Putamen (tissue), 1 donor: ENCODE measurements around the gene MAP7D3.

Source experiments
- DNase-seq: peaks from one replicate; pipeline ENCODE4 v3.0.0-alpha.2; 2016; ENCODE audit warnings: low spot score

The MAP7D3 gene

DNA sequence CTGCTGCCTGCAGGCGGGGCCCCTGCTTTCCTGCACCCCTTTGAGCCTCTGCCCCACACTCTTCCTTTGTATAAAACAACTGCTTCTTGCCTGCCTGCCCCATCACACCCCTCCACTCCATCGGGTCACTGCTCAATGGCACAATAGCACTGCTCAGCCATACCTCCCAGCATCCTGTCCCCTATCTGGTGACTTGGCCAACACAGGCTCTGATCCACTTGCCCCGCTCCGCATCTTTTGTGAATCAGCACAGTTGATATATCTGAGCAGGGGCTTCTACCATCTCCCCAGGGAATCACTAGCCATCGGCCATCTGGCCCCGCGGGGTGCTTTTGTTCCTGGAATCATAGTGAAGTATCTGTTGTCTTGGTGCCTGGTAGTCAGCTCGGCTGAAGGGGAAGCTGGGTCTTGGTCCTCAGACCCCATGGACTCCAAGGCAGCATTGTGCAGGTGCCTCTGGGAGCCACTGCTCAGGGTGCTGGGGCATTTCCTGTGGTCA is 45.3 kb downstream of the MAP7D3 start:
- no peak for DNase-seq

DNA sequence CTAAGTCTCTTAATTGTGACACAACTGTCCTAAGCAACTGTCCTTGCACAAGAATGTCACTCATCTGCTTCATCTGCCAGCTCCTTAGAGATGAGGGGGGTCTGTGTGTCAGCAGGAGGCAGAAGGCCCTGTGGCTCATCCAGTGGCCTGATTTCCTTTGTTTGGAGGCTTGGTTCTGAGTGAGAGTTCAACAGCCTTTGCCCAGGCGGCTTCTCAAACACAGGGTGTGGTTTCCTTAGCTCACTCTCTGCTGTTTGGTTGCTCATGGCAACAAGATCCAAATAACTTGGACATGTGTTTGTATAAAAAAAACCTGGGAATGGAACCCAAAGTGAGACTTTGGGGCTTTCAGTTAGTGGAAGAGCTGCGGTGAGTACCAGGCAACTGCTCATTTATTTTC is 46.6 kb downstream of the MAP7D3 start:
- no peak for DNase-seq

DNA sequence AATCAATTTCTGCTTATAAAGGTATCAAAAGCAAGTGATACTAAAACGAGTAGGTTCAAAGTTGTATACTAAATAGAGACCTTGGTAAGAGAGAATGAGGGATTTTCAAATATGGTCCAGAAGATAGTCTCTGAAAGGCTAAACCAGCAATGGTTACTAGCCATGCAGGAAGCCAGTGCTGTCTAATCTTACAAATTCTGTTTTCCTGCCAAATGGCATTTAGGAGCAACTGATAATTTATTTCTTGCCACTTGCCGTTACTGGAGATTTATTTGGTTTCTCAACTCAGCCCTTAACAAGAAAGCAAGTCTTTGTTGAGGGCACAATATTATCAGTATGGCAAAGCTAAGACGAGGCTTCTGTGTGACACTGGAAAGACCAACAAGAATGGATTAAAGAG is 47.2 kb downstream of the MAP7D3 start:
- DNase-seq = no peak

DNA sequence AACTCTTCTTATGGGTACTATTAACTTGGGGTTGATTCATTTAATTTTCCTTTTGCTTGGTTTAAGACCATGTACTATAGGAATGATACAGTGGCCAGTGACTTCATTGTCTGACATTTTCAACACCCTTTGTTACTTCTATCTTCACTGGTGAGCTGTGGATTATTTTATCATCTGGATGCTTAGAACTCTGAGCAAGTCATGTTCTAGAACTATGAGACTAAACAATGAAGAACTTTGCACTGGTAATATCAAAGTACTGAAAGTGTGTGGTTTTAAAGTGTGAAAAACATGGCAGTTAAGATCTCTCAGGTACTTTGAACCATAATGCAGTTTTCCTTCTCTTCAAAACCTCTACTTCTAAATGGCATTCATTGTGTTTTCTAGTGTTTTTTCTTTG is 47.8 kb downstream of the MAP7D3 start:
- no peak for DNase-seq

DNA sequence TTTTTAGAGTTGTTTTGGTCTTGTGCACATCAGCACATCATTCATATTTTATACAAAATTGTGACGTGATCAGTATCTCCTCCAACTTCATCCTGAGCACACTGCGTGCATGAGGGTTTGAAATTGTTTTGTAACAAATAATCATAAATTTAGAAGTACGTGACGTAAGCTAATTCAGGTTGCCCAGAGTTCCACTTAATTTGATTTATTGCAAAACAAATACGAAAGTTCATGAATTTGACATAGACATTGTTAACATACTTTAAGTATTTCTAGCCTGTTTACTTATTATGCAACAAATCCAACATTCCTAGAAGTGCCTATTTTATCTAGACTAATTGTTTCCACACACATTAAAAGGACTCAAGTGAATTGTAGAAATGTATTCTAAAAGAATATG is 48.3 kb downstream of the MAP7D3 start:
- no peak for DNase-seq

DNA sequence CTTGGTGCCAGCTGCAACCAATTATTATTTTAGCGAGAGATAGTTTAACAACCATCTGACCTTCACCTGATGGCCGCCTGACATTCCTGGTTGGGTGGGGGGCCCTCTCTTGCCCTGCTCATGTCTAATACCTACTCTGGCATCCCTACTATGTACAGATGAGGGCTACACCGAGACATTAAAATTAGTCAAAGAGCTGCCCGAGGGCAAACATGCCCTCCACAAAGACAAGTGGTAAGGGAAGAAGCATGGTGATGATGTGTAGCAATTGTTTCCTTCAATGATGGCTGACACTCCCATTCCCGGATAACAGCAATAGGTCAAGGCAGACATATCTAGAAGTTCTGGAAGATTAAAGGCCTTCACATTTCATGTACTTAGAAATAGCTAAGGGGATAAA is 49.6 kb downstream of the MAP7D3 start:
- no peak for DNase-seq

DNA sequence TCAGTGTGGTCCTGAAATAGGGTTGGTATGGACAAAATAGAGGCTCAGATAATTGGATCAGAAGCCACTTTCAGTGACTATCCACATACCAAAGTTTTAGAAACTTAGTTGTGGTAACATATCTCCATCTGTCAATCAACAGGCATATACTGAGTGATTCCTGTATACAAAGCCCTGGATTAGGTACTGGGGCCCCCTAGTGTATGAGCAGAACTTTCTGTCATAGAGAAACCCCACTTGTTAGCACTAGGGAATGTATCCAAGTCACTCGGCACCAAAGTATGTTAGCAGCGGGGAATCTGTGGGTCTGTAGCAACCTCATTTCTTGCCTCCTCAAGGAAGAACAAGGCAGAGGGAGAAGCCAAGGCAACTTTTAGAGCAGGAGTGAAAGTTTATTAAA is 50.7 kb downstream of the MAP7D3 start:
- no peak for DNase-seq

DNA sequence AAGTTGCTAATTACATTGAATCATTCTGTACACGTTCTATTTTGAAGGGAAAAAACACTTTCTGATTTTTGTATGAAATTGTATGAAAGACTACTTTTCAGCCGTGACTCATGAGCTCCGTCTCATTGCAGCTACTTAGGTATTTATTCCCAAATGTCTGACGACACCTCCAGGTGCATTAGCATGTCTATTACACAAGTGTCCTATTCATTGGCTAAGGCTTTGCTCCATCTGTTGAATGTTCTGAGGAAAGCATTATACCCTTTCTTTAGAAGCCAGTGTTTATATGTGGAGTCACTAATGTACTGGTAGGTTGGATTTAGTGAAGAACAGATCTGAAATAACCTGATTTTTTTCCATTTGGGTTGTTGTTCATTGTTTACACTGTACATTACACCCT is 51.8 kb downstream of the MAP7D3 start:
- no peak for DNase-seq

DNA sequence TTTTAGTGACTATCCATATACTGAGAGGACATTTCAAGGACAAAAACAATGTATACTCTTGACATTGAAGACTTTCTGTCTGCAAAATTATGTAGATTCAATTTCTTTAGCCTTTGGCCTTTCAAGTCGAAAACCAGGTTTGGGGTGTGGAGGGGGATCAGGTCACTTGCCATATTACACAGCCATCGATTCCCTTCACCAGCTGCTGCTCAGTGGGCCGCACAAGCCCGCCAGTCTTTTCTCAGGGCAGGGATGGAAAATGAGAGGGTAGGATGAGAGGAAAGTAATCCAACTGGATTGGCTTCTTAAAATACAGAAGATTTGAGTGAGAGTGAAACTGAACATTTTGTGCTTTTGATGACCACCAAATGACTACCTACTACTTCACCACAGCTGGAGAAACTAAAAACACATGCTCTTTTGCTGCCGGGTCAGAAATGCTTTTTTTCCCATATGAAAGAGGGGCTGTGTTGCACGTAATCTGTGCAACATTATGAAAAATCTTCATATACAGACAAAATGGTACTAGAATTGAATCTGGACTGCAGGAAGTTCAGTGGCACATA is 52.4 kb downstream of the MAP7D3 start:
- no peak for DNase-seq

DNA sequence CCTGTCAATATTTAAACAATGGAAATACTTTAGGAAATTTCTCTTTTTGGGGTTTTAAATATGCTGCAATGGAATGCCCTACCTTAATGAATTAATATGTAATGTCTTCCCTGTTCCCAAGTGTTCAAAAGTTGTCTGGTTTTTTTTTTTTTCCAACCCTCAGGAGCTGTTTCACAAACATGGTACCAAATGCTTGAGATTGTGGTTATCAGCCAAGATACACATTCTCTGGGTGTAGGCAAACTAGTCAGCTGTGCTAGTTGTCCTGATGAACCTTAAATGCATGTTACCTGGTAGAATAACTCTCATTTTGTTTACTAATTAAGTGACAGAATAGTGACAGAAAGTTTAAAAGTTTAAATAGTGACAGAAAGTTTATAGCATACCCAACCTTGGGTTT is 53.2 kb downstream of the MAP7D3 start:
- no peak for DNase-seq

DNA sequence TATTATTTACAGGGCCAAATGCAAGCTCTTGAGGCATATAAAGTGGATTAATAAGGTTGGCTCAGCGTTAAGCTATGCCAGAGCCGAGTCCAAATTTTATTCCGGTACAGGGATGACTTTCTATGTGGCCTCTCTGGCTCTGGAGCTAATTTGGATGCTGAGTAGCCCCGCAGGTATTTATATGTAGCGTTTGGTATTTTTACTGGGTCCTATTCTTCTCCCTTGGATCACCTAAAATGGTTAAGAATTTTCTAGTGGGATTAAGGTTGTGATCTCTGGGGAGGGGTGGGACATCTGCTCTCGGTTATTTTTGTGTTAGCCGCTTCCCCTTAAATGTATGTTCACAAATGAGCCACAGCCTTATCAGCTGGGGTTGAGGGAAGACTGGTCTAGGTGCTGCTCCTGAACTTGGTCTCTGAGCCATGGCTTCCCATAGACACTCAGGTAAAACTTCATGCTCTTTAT is 54.5 kb downstream of the MAP7D3 start:
- DNase-seq = no peak

DNA sequence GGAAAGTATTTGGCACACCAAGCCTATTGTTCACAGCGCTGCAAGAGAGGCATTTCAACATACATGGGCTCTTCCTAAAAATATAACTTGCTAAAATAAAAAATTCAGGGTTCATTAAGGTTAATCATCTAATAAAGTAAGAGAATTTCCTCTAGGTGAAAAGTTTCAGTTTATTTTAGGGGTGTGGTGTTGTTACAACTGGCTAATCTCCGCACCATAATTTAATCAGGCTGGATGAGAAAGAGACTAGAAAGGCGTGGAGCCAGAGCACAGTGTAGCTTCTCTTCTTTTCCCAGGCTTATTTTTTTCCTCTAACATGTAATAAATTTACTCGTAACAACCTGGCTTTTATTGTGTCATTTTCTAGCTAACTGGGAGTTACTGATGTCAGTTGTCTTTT is 56.0 kb downstream of the MAP7D3 start:
- no peak for DNase-seq

DNA sequence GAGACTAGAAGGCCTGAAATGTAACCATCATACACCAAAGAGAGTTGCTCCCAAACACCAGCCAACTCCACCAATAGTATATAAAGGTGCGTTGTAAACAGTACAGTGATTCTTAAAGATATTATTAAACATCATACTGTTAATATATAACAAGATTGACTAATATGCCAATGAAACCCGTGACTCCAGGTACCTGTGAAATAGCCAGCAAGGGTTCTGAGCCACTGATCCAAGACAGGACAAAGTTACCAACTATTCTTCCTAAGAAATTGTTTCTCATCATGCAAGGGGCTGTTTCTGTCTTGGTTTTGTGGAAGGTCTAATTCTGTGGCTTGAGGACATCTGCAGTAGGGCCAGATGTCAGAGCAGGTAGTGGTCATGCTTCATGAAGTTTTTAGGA is 56.7 kb downstream of the MAP7D3 start:
- DNase-seq = no peak

DNA sequence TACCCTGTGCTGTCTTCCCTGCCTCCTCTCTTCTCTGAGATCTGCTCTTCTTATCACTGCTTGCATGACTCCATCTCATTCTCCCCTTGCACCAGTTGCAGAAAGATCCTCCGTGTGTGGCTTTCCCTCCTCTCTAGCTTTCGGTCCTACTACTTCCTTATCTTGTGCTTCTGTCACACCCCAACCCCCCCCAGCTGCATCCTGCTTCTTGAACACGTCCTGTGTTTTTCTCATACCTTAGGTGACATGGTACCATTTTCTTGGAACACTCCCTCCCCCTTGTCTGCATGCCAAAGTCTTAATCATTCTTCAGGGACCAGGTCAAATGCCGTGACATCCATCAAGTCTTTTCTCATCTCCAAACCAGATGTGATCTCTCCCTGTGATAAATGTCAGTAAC is 57.4 kb downstream of the MAP7D3 start:
- DNase-seq = no peak

DNA sequence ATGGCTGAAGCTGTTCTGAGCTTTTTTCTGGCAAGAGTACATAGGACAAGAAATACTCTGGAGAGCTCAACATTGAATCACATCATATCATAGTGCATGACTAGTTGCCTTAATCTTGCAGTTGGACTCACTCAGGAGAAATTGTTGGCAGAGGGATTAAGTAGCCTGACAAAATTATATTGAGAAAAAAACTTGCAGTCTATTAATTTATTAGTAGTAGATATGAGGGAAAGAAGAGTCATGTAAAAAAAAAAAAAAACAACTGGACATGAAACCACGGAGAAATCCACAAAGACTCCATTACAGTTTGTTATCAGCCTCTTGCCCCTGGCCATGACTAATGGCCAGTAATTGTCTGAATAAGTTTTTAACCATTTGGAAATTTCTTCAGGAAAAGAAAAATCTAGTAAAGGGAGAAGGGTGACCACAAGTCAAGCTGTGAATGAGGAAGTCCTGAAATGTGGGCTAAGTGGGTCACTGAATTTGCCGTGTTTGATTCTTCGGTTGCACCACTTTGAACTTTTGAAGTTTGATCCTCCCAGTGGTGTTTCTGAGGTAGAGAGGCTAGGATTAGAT is 58.3 kb downstream of the MAP7D3 start:
- DNase-seq = no peak

DNA sequence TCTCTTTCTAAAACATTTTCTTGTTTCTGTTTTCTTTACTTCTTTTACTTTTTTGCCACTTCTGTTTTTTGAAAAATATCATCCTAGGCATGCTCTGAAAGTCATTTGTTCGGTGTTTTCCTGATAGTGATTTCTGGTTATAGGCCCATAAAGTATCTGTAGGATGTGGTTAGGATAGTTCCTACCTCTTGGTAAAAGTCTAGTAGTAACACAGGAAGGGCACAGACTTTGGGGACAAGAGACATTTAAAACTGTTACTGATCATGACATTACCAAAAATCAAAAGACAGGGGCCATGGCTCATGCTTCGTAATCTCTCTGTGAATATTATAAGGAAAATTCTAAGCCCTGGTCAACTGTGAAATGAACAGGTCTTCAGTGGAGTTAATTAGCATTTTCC is 59.1 kb downstream of the MAP7D3 start:
- DNase-seq = no peak

DNA sequence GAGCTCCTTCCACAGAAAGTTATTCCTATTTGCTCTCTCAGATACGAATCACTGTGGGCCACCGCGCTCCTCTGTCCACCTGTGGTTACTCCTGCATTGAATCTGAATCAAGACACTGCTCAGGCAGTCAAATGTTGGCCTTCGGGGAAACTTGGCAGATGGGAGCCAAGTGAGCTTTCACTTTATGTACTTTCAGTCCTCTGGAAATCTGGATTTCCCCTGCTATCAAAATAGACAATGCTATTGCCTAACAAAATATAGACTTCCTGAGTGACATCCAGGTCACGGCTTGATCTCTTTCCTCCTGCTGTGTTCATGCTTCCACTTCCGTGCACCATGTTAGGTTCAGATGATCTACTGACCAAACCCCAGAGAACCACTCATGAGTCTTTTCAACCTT is 60.0 kb downstream of the MAP7D3 start:
- no peak for DNase-seq

DNA sequence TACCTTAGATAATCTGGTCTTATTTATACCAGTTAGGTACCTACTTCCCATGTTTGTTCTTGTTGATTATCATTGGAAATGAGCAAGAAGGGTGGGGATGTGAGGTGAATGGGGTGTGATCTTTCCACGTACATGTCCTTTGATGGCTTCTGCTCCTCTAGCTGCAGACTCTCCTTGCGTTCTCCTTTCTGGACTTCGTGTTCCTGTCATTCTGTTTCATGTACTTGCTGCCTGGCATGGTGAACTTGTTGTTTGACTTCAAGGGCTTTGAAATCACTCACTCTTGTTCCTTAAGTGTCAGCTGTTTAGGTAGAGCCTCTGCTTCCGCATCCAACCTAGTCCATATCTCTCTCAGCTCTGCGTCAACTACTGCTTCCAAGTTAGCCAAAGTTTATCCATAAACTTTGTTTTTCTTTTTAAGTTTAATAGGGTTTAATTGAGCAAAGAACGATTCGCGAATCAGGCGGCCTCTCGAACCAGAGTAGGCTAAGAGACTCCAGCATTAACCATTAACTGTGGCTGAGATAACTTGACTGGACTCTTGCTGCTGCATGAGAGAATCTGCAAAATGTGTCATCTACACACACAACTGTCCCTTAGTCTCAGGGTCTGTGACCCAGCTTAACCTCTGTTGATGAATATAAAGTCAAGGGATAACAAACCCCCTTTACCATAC is 61.0 kb downstream of the MAP7D3 start:
- no peak for DNase-seq

DNA sequence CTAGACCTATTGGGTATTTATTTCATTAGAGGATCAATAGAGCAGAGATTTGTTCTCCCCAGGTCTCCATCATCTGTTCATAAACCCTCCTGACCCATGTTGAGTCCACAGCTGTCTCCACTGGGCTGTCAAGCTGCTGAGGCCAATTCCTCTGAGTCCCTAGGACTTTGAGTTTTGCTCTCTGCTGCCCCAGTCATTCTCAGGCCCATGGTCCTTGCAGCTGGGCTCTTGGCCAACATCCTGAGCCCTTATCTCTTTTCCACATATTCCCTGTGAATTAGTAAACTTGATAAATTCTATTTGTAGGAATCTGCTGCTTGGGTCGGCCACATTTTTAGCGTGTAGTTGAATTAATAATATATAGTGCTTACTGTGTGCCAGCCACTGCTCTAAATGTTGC is 62.0 kb downstream of the MAP7D3 start:
- no peak for DNase-seq

DNA sequence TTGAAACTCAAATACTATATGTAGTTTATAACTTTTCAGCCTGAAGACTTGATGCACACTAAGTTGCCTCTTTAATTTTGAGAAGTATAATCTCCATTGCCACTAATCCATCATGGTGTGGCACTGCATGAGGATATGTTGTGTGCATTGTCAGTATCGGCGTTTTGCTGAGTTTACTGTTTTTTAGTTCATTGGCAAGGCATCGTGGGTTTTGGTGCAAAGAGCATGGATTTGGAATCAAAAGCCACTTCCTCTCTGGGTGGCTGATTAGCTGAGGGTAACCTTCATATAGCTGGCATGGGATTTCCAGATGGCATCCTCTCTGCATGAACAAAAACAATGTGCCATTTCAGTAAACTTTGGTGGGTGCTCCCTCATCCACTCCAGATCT is 65.2 kb downstream of the MAP7D3 start:
- no peak for DNase-seq

DNA sequence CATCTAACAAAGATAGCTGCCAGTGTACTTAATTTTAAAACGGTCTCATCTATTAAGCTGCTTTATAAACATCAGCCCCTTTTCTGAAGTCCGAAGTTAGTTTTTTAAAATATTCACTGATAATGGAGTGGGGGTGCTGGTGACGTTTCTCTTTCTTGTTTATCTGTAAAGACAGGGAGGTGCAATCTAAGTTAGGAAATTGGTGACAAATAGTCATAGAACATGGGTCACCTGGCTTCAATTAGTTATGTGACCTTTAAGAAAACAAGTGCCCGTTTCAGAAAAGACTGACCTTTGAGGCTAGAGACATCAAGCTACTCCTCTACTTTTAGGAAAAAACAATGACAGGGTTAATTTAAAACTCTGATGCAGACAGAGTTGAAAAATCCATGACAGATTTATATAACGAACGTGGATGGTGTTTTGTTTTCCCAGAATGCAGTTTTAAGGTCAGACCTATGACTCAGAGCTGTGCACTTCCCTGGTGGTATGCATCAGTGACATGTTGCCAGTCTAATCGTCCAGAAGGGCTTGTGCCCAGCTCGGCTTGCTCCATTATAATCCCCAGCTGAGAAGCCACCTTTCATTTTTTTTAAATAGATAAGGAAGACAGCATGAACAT is 65.7 kb downstream of the MAP7D3 start:
- DNase-seq = no peak

DNA sequence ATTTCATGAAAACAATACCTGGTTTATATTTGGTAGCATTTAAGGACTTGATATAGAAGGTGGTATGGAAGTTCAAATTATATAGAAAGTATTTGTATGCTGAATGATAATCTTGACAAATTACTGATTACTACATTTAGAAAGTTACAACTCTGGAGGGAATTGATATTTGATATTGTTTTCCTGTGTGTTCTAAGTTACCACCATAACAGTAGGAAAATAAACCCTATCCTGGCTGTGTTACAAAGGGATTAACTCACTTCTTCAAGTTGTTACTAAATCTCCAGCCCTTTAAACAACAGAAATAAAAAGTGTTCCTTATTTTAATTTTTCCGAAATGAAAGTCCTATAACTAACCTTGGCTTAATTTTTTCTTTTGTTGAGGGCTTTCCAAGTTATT is 67.3 kb downstream of the MAP7D3 start:
- no peak for DNase-seq

DNA sequence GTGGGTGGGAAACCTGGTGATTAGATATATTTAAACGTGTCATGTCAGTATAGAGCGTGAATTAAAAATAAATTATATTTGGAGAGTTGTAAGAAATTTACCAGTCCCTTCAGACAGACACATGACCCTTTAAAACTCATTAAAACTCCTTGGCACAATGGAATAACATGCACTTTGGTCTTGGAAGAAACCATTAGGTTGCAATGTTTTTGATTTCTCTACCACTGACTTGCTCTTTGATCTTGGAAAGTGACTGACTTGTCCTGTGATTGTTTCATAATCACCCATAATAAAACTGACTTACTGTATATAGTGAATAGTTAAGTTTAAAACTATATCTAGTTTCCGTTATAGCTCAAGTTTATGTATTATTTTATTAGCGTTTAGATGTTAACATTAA is 68.0 kb downstream of the MAP7D3 start:
- no peak for DNase-seq
